ENCODE results near the gene PTPRM.

DNA sequence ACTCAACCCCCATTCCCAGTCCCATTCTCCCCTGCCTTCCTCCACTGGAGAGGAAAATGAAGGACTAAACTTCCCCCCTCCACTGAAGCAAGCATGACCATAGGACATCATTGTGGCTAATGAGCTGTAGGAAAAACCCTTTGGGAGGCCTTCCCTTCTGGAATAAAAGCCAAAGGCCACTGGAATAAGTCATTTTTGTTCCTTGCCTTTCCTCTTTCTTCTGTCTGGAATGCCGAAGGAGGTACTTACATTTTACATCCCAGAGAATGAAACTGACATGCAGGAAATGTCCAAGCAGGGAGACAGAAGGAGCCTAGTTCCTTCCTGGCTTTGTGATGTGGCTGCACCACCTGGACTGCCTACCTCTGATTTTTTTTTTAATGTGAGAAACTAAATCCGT is 9.1 kb upstream of the PTPRM start:
- TF ChIP-seq, protein P1, sequence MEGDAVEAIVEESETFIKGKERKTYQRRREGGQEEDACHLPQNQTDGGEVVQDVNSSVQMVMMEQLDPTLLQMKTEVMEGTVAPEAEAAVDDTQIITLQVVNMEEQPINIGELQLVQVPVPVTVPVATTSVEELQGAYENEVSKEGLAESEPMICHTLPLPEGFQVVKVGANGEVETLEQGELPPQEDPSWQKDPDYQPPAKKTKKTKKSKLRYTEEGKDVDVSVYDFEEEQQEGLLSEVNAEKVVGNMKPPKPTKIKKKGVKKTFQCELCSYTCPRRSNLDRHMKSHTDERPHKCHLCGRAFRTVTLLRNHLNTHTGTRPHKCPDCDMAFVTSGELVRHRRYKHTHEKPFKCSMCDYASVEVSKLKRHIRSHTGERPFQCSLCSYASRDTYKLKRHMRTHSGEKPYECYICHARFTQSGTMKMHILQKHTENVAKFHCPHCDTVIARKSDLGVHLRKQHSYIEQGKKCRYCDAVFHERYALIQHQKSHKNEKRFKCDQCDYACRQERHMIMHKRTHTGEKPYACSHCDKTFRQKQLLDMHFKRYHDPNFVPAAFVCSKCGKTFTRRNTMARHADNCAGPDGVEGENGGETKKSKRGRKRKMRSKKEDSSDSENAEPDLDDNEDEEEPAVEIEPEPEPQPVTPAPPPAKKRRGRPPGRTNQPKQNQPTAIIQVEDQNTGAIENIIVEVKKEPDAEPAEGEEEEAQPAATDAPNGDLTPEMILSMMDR (IDR thresholded peaks at IDR 0.05) = no peak
- TF ChIP-seq POLR2A (IDR thresholded peaks at IDR 0.05) = no peak

All from lower leg skin (tissue), 3 donors.